HL-60/S4 (cell line): ENCODE results near the gene FAM227A.

Source experiments
- in situ Hi-C: fragments of 300-500 bp; cut with MboI; formaldehyde crosslinking; loops from 2 replicates; pipeline ENCODE4 v1.14.3; 2022; ENCODE audit warnings: low sequenced_read_pairs

Gene FAM227A

DNA sequence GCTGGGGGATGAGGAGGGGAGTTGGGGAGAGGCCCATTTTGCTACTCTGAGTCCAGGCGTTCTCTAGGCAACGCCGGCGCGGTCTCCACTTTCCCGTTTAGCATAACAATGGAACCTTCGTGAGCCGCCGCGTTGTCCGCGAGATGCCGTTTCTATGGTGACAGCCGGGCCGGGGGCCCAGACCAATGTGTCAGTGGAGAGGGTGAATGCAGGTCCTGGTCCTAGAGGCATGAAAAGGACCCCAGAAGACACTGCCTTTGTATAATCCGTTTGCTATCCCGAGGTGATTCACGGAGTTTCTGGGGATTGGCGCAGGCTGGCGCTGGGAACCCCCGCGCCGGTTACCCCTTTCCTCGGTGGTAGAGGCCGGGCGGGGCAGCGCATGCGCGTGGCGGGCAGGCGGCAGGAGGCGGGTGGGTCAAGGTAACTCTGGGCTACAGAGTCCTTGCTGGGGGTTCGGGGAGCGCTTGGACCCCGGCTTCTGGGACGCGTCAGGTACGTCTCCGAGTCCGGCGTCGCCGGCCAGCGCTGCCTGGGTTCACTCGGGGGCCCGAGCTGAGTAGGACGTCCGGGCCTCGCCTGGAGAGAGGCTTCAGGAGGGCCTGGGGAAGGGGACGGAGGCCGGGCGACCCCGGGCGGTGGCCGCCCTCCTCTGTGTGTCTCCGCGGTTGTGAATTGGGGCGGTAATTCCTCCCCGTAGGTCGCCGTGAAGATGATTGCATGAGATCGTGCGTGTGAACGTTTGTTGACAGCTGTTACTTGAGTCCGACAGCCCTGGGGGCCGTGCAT is at the start of gene FAM227A, which contains the start of gene CBY1:
TSS of gene FAM227A (minus strand) at position 137 of the 789 bp plus-strand sequence. CDS start 6,224 bp downstream, outside the sequence.
TSS of gene CBY1 (plus strand) at position 383 of the 789 bp plus-strand sequence. CDS start 11,417 bp downstream, outside the sequence.
- in situ Hi-C loops: no loop called here

- in situ Hi-C loops: no loop called here
Observed at GRCh38 chr22:38705235-38706100, 49.3 kb upstream of the FAM227A start, which contains the start of gene GTPBP1. TSS of gene GTPBP1 (plus strand) at chr22:38705944. CDS start at chr22:38705956, 12 bp downstream.

DNA sequence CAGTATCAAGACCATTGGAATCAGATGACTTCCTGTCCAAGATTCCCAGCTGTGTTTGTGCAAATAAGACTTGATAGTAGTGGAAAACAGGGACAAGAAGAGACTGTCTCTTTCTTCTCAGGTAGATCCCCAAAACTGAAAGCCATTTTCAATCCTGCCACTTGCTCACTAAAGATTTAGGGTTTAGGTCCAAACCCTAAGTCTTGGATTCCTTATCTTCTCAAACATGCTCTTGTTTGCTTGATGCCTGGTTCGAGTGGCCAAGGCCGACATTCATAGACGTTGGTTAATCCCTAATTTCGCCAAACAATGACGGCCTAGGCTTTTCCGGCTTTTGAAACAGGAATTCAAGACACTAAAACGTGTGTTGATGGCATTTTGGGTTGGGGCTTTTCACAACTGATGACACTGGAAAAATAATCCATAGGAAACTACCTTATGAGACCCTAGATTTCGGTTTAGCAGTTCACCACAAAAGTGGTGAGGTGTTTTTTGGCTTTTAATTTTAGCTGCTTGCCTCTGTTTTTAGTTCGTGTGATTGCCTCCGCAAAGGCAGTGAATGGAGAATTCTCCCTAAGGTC is 48.6 kb upstream of the FAM227A start:
- in situ Hi-C loops: no loop called here

- in situ Hi-C loops: no loop called here
Observed at GRCh38 chr22:38700789-38701628, 44.8 kb upstream of the FAM227A start, which contains the start of gene JOSD1. TSS of gene JOSD1 (minus strand) at chr22:38700943. CDS start at chr22:38699987, 956 bp downstream.

- in situ Hi-C loops: no loop called here
Observed at GRCh38 chr22:38700270-38700788, 44.1 kb upstream of the FAM227A start.

GRCh38 chr22:38699784-38700183 is 43.6 kb upstream of the FAM227A start:
- in situ Hi-C loops: no loop called here

- in situ Hi-C loops: no loop called here
Observed at GRCh38 chr22:38699143-38699542, 43.0 kb upstream of the FAM227A start.

DNA sequence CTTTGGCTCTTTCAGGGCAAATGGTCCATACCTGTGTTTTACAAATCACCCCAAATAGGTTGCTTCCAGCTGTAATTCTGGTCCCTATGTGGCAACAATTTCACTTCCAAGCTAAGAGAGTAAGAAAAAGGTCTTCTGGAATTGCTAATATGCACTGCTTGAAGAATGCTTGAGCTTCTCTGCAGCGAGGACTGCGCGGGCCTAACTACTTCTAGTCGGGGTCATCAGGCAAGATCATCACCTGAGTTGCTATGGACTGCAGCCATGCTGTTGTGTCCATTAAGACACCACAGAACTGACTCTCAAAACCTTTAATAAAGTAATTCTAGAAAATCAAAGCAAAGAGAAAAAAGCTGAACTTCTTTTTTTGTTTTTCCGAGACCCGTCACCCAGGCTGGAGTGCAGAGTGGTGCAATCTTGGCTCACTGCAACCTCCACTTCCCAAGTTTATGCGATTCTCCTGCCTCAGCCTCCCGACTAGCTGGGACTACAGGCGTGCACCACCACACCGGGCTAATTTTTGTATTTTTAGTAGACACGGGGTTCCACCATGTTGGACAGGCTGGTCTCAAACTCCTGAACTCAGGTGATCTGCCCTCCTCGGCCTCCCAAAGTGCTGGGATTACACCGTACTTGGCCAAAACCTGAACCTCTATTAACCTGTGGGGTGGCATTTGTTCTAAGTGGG is 42.4 kb upstream of the FAM227A start:
- in situ Hi-C loops: no loop called here

DNA sequence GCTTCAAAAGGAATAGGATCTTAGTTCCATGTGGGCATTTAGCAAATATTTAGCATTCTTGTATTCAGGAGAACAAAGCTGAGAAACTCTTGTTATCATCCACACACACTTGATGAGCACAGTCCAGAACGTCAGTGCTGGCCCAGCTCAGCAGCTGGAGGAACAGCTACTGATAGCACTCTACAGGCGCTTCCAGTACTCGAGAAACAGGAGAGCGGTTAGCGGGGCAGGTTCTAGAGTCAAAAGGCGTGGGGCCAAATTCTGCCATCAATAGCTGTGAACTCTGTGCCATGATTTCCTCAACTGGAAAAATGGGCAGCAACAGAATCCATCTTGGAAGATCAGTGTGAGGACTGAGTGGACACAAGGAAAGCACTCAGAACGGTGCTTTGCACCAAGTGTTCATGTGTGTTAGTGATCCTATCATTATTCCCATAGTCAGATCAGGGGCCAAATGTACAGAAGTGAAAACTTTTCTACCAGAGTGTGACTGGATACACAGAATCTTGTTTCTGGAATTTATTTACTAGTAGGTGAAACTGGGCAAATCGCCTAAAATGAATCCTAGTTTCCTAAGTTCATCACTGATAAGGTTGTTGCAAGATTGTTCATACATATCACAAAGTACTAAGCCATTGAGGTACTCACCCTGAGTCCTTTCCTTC is 41.4 kb upstream of the FAM227A start:
- in situ Hi-C loops: no loop called here

GRCh38 chr22:38696606-38697424 is 40.6 kb upstream of the FAM227A start:
- in situ Hi-C loops: no loop called here

- in situ Hi-C loops: no loop called here
Observed at GRCh38 chr22:38694940-38695339, 38.7 kb upstream of the FAM227A start.

DNA sequence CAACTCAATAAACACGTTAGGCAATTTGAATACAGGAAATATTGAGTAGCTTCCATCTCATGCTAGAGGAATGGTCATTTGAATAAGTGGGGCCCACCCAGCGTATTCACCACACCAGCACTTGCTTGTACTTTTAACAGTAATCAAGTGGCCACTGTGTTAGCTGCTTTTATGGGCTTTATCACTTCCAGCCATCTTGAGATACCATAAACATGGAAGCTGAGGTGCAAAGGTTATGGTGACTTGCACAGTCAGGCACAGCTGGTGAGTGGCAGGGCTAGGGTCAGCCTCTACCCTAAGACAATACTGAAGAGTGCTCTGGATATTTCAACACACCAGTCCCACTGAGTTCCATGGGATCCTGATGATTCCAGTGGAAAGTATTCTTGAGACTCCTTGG is 37.9 kb upstream of the FAM227A start:
- in situ Hi-C loops: no loop called here

DNA sequence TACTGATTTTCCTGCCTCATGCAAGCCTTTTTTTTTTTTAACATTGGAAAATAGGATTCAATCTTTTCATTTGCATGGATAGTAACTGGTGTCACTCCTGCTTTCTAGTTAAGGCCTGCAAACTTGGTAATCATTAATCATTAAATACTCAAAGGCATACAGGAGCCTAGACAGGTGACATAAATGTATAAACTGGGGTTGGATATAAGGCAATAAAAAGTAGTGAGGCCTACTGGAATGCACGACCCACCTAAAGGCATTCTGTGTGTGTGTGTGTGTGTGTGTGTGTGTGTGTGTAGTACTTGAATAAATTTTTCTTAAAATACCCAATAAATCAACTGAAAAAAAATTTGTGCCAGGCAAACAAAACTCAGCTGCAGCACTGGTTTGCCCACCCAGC is 33.5 kb upstream of the FAM227A start:
- in situ Hi-C loops: no loop called here

DNA sequence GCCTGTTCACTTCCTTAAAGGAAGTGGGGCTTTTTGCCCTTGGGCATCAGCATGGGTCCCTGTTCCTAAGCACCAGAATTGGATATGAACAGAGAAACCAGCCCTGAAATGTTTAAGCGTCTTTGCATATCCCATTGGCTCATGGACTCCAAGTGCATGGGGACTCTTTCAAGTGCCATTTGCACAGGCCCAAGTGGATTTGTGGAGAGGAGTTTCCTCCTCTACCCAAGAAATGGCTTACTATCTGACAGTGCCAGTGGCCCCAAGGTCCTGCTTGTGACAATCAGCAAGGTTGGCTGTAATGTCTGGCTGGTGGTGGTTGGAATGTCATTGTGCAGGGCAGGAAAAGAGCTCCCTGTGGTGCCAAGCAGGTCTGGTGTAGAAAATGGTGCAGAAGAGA is 29.6 kb upstream of the FAM227A start:
- in situ Hi-C loops: no loop called here

DNA sequence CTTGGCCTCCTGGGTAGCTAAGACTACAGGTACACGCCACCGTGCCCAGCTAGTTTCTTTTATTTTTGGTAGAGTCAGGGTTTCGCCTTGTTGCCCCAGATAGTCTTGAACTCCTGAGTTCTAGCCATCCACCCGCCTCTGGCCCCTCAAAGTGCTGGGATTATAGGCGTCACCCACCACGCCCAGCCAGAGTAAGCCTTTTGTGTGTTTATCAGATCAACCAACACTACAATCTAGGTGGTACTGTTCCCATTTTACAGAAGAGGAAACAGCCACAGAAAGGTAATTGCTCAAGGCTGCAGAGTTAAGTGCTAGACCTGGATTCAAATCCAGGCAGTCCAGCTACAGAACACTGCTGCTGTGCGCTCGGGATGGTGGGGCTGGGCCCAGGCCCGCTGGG is 28.7 kb upstream of the FAM227A start:
- in situ Hi-C loops: no loop called here

DNA sequence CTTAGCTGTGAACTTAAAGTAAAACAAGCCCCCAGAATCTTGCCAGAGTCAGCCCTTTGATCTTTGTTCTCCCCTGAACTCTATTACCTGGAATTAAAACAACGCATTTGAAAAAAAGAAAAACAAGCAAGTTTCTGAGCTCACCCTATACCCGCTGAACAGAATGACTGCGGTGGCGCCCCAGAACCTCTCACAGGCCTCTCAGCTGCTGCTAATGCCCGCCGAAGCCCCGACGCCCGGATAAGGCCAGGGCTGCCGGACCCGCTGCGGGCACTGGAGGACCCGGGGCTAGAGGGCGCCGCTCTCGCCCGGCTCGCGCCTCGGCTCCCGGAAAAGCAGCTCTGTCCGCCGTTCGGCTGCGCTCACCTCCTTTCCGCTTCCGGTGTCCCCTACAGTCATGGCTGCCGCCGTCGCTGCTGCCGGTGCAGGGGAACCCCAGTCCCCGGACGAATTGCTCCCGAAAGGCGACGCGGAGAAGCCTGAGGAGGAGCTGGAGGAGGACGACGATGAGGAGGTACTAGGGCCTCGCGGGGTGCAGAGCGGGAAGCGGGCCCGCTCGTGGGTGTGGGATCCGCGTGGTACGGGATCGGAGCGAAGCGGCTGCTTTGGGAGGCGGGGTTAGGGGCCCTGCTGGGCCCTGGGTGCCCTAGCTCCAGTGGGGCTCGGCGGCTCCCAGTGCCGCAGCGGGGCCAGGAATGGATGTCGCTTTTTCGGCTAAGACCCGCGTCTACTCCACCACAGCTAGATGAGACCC is 25.6 kb upstream of the FAM227A start, which contains the start of gene TOMM22:
TSS of gene TOMM22 (plus strand) at position 376 of the 754 bp plus-strand sequence. CDS start at position 398, 22 bp downstream.
- in situ Hi-C loops: no loop called here

- in situ Hi-C loops: no loop called here
Observed at GRCh38 chr22:38675833-38676232, 19.6 kb upstream of the FAM227A start.
